ENCODE data around the gene GLRX3.

Gene GLRX3

GRCh38 chr10:130169136-130169859 lies 33.1 kb downstream of the GLRX3 start:
- no peaks in the 10 kb centered on the region for H3K4me1 ChIP-seq (ENCODE audit: control insufficient read depth, insufficient read depth, low read length, unreplicated experiment)
- H3K4me3 ChIP-seq (ENCODE audit: low read depth, low read length) = no peak overlapping the region
- H3K27ac ChIP-seq (ENCODE audit: low read depth, low read length) = no peak overlapping the region
- peaks cover 29% of the 10 kb centered on the region for H3K36me3 ChIP-seq (ENCODE audit: insufficient read depth, low read length)
- H3K27me3 ChIP-seq (ENCODE audit: insufficient read depth, low read length) = no peaks in the 10 kb centered on the region
- peaks cover 18% of the 10 kb centered on the region for H3K79me2 ChIP-seq (ENCODE audit: control insufficient read depth, insufficient read depth, low read length, unreplicated experiment)
- H2AFZ ChIP-seq (ENCODE audit: low read length, unreplicated experiment) = no peak overlapping the region

- Histone ChIP-seq H3K27ac (ENCODE audit: low read depth, low read length) (no peak overlapping the region), H2AFZ (ENCODE audit: low read length, unreplicated experiment) (no peak overlapping the region), H3K4me1 (ENCODE audit: control insufficient read depth, insufficient read depth, low read length, unreplicated experiment) (no peaks in the 10 kb centered on the region)
These were observed 35.0 kb downstream of the GLRX3 start for GRCh38 chr10:130171196-130171595.

GRCh38 chr10:130174328-130174727 lies 38.1 kb downstream of the GLRX3 start:
- Histone ChIP-seq H3K4me1 (ENCODE audit: control insufficient read depth, insufficient read depth, low read length, unreplicated experiment) (no peaks in the 10 kb centered on the region), H3K4me3 (ENCODE audit: low read depth, low read length) (no peak overlapping the region), H3K27me3 (ENCODE audit: insufficient read depth, low read length) (no peaks in the 10 kb centered on the region), H2AFZ (ENCODE audit: low read length, unreplicated experiment) (no peak overlapping the region), H3K36me3 (ENCODE audit: insufficient read depth, low read length) (peaks cover 30% of the 10 kb centered on the region), H3K27ac (ENCODE audit: low read depth, low read length) (no peak overlapping the region), H3K79me2 (ENCODE audit: control insufficient read depth, insufficient read depth, low read length, unreplicated experiment) (peaks cover 14% of the 10 kb centered on the region)

More at GRCh38 chr10:130171196-130171595, 35.0 kb downstream of the GLRX3 start:
- Histone ChIP-seq H3K79me2 (ENCODE audit: control insufficient read depth, insufficient read depth, low read length, unreplicated experiment) (peaks cover 13% of the 10 kb centered on the region), H3K27me3 (ENCODE audit: insufficient read depth, low read length) (no peaks in the 10 kb centered on the region), H3K4me3 (ENCODE audit: low read depth, low read length) (no peak overlapping the region), H3K36me3 (ENCODE audit: insufficient read depth, low read length) (peaks cover 41% of the 10 kb centered on the region)

- H3K79me2 ChIP-seq (ENCODE audit: control insufficient read depth, insufficient read depth, low read length, unreplicated experiment) = peaks cover 7% of the 10 kb centered on the region
- no peaks in the 10 kb centered on the region for H3K4me1 ChIP-seq (ENCODE audit: control insufficient read depth, insufficient read depth, low read length, unreplicated experiment)
- no peak overlapping the region for H3K27ac ChIP-seq (ENCODE audit: low read depth, low read length)
- H3K36me3 ChIP-seq (ENCODE audit: insufficient read depth, low read length) = peaks cover 28% of the 10 kb centered on the region
- no peaks in the 10 kb centered on the region for H3K27me3 ChIP-seq (ENCODE audit: insufficient read depth, low read length)
- no peak overlapping the region for H2AFZ ChIP-seq (ENCODE audit: low read length, unreplicated experiment)
- no peak overlapping the region for H3K4me3 ChIP-seq (ENCODE audit: low read depth, low read length)
These were observed 38.9 kb downstream of the GLRX3 start for GRCh38 chr10:130175074-130175473.

- peaks cover 27% of the 10 kb centered on the region for H3K36me3 ChIP-seq (ENCODE audit: insufficient read depth, low read length)
- peaks cover 6% of the 10 kb centered on the region for H3K79me2 ChIP-seq (ENCODE audit: control insufficient read depth, insufficient read depth, low read length, unreplicated experiment)
- peaks cover 10% of the 10 kb centered on the region for H3K4me1 ChIP-seq (ENCODE audit: control insufficient read depth, insufficient read depth, low read length, unreplicated experiment)
- no peak overlapping the region for H3K27ac ChIP-seq (ENCODE audit: low read depth, low read length)
- H3K27me3 ChIP-seq (ENCODE audit: insufficient read depth, low read length) = no peaks in the 10 kb centered on the region
- H3K4me3 ChIP-seq (ENCODE audit: low read depth, low read length) = no peak overlapping the region
- H2AFZ ChIP-seq (ENCODE audit: low read length, unreplicated experiment) = no peak overlapping the region
These were observed 41.1 kb downstream of the GLRX3 start for GRCh38 chr10:130177250-130177649.

- Histone ChIP-seq H3K4me1 (ENCODE audit: control insufficient read depth, insufficient read depth, low read length, unreplicated experiment) (peaks cover 10% of the 10 kb centered on the region), H3K4me3 (ENCODE audit: low read depth, low read length) (no peak overlapping the region), H3K27me3 (ENCODE audit: insufficient read depth, low read length) (no peaks in the 10 kb centered on the region), H2AFZ (ENCODE audit: low read length, unreplicated experiment) (no peak overlapping the region), H3K36me3 (ENCODE audit: insufficient read depth, low read length) (peaks cover 34% of the 10 kb centered on the region), H3K79me2 (ENCODE audit: control insufficient read depth, insufficient read depth, low read length, unreplicated experiment) (peaks cover 6% of the 10 kb centered on the region), H3K27ac (ENCODE audit: low read depth, low read length) (no peak overlapping the region)
These were observed 43.4 kb downstream of the GLRX3 start for GRCh38 chr10:130179640-130180039.

GRCh38 chr10:130180416-130180815 lies 44.2 kb downstream of the GLRX3 start:
- H3K4me1 ChIP-seq (ENCODE audit: control insufficient read depth, insufficient read depth, low read length, unreplicated experiment) = peaks cover 10% of the 10 kb centered on the region
- no peak overlapping the region for H3K27ac ChIP-seq (ENCODE audit: low read depth, low read length)
- peaks cover 6% of the 10 kb centered on the region for H3K79me2 ChIP-seq (ENCODE audit: control insufficient read depth, insufficient read depth, low read length, unreplicated experiment)
- no peaks in the 10 kb centered on the region for H3K27me3 ChIP-seq (ENCODE audit: insufficient read depth, low read length)
- H2AFZ ChIP-seq (ENCODE audit: low read length, unreplicated experiment) = no peak overlapping the region
- H3K4me3 ChIP-seq (ENCODE audit: low read depth, low read length) = peak overlapping the region; percentile 50; the same call in 1 of the 2 replicates
- H3K36me3 ChIP-seq (ENCODE audit: insufficient read depth, low read length) = peaks cover 27% of the 10 kb centered on the region

GRCh38 chr10:130181858-130182257 lies 45.7 kb downstream of the GLRX3 start:
- Histone ChIP-seq H3K27me3 (ENCODE audit: insufficient read depth, low read length) (no peaks in the 10 kb centered on the region), H2AFZ (ENCODE audit: low read length, unreplicated experiment) (no peak overlapping the region), H3K79me2 (ENCODE audit: control insufficient read depth, insufficient read depth, low read length, unreplicated experiment) (peaks cover 5% of the 10 kb centered on the region), H3K27ac (ENCODE audit: low read depth, low read length) (no peak overlapping the region), H3K4me3 (ENCODE audit: low read depth, low read length) (no peak overlapping the region), H3K4me1 (ENCODE audit: control insufficient read depth, insufficient read depth, low read length, unreplicated experiment) (peaks cover 10% of the 10 kb centered on the region), H3K36me3 (ENCODE audit: insufficient read depth, low read length) (peaks cover 23% of the 10 kb centered on the region)

- no peak overlapping the region for H2AFZ ChIP-seq (ENCODE audit: low read length, unreplicated experiment)
- no peak overlapping the region for H3K27ac ChIP-seq (ENCODE audit: low read depth, low read length)
- peaks cover 6% of the 10 kb centered on the region for H3K4me1 ChIP-seq (ENCODE audit: control insufficient read depth, insufficient read depth, low read length, unreplicated experiment)
- H3K4me3 ChIP-seq (ENCODE audit: low read depth, low read length) = no peak overlapping the region
- peaks cover 17% of the 10 kb centered on the region for H3K36me3 ChIP-seq (ENCODE audit: insufficient read depth, low read length)
- H3K79me2 ChIP-seq (ENCODE audit: control insufficient read depth, insufficient read depth, low read length, unreplicated experiment) = no peaks in the 10 kb centered on the region
- no peaks in the 10 kb centered on the region for H3K27me3 ChIP-seq (ENCODE audit: insufficient read depth, low read length)
These were observed 49.4 kb downstream of the GLRX3 start for GRCh38 chr10:130185591-130185990.

GRCh38 chr10:130188195-130189175 lies 52.3 kb downstream of the GLRX3 start:
- Histone ChIP-seq H2AFZ (ENCODE audit: low read length, unreplicated experiment) (no peak overlapping the region), H3K79me2 (ENCODE audit: control insufficient read depth, insufficient read depth, low read length, unreplicated experiment) (no peaks in the 10 kb centered on the region), H3K4me3 (ENCODE audit: low read depth, low read length) (no peak overlapping the region), H3K36me3 (ENCODE audit: insufficient read depth, low read length) (peaks cover 5% of the 10 kb centered on the region), H3K27me3 (ENCODE audit: insufficient read depth, low read length) (no peaks in the 10 kb centered on the region), H3K4me1 (ENCODE audit: control insufficient read depth, insufficient read depth, low read length, unreplicated experiment) (no peaks in the 10 kb centered on the region), H3K27ac (ENCODE audit: low read depth, low read length) (no peak overlapping the region)
